ENCODE measurements around the gene KLHL29.

GRCh38 chr2:23359631-23360567 is 25.1 kb upstream of the KLHL29 start:
- TF ChIP-seq CTCF (IDR thresholded peaks at IDR 0.05; ENCODE audit: low read depth, low read length, poor library complexity, severe bottlenecking) (no peak), EZH2phosphoT487 (IDR thresholded peaks at IDR 0.05; ENCODE audit: borderline replicate concordance, low read length) (no peak)
